GM12874 (cell line): ENCODE measurements around the gene FCRL3.

ENCODE experiments used
- TF ChIP-seq, protein P1 (sequence below): IDR thresholded peaks from 2 replicates; pipeline ENCODE4 v1.5.1; 2011; ENCODE audit warnings: low read depth, mild to moderate bottlenecking, control low read depth, low read length, moderate library complexity; ENCODE audit not compliant: insufficient read depth

Gene FCRL3, protein sequence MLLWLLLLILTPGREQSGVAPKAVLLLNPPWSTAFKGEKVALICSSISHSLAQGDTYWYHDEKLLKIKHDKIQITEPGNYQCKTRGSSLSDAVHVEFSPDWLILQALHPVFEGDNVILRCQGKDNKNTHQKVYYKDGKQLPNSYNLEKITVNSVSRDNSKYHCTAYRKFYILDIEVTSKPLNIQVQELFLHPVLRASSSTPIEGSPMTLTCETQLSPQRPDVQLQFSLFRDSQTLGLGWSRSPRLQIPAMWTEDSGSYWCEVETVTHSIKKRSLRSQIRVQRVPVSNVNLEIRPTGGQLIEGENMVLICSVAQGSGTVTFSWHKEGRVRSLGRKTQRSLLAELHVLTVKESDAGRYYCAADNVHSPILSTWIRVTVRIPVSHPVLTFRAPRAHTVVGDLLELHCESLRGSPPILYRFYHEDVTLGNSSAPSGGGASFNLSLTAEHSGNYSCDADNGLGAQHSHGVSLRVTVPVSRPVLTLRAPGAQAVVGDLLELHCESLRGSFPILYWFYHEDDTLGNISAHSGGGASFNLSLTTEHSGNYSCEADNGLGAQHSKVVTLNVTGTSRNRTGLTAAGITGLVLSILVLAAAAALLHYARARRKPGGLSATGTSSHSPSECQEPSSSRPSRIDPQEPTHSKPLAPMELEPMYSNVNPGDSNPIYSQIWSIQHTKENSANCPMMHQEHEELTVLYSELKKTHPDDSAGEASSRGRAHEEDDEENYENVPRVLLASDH

DNA sequence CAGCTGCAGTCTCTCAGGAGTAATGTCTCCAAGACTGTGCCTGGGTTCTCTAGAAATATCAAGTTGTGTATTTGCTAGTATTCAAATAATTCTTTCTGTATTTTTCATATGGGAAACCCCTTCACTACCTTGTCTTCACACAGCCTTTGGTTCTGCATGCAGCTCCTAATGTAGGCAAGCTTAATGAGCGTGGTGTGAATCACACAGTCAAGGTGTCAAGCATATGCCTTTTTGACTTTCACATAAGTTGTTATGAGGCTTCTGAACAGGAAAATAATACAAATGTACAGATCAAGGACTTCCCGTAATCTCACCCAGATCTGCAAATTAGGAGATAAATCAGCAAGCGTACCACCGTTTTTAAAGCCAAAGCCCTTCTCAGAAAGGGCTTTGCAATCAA, at the start of gene FCRL3:
TSS of gene FCRL3 (minus strand) at position 38 of the 400 bp plus-strand sequence. CDS start 280 bp downstream, outside the sequence.
- TF ChIP-seq, protein P1, sequence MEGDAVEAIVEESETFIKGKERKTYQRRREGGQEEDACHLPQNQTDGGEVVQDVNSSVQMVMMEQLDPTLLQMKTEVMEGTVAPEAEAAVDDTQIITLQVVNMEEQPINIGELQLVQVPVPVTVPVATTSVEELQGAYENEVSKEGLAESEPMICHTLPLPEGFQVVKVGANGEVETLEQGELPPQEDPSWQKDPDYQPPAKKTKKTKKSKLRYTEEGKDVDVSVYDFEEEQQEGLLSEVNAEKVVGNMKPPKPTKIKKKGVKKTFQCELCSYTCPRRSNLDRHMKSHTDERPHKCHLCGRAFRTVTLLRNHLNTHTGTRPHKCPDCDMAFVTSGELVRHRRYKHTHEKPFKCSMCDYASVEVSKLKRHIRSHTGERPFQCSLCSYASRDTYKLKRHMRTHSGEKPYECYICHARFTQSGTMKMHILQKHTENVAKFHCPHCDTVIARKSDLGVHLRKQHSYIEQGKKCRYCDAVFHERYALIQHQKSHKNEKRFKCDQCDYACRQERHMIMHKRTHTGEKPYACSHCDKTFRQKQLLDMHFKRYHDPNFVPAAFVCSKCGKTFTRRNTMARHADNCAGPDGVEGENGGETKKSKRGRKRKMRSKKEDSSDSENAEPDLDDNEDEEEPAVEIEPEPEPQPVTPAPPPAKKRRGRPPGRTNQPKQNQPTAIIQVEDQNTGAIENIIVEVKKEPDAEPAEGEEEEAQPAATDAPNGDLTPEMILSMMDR: no peak

DNA sequence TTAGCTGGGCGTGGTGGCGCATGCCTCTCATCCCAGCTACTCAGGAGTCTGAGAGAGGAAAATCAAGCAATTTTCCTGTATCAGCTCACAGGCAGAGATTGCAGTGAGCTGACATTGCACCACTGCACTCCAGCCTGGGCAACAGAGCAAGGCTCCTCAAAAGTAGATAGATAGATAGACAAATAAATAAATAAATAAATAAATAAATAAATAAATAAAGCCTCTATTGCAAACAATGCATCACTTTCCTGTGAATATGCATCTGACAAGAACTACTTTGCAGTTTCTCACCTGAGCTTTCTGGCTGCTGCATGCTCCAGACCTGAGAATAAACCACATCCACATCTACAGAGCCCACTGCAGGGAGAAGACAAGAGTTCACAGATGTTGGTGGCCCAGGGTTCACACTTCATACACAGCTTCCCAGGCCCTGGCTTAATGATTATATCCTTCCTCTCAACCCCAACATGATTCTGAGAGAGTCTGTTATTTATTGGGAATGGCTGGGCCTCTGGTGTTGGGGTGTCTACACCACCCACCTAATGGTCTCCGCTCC, 47.8 kb upstream of the FCRL3 start:
- TF ChIP-seq, protein P1: no peak

DNA sequence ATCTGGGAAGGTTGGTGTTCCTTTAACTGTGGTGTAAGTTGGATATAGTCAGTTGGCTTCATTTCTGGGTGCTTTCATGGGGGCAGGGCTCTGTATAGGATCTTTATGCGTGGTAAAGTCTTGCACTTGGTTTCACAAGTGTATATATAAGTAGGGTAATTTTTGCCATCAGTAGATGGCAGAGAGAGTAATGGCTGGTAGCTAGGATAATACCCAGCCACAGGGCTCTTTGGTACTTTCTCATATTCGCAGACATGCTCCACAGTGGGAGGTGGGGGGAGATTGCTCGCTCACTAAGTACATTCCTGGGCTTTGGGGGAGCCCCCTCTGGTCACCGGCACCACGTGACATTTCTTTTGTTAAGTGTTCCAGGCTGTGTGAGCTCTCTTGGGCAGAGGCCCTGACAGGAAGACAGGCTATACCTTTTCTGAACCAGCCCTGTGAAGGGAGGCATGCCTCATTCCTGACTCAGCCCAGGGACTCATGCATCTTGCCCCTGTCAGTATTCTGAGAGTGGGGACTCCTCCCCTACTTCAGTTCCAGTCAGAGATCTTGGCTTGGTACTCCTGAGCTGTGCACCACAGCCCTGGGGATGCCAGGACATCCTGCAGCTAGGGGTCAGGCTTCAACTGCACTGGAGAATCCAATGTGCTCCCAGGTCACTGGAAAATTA, 38.8 kb upstream of the FCRL3 start:
- TF ChIP-seq, protein P1: no peak

DNA sequence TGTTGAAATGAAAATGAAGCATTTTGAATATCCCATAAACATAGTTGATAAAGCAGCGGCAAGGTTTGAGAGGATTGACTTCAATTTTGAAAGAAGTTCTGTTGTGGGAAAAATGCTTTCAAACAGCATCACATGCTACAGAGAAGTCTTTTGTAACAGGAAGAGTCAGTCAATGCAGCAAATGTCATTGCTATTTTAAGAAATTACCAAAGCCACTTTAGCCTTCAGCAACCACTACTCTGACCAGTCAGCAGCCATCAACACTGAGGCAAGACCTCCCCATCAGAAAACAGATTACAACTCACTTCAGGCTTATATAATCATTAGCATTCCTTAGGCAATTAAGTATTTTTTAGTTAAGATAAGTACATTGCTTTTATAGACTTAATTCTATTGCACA, 33.8 kb upstream of the FCRL3 start:
- TF ChIP-seq, protein P1: no peak

DNA sequence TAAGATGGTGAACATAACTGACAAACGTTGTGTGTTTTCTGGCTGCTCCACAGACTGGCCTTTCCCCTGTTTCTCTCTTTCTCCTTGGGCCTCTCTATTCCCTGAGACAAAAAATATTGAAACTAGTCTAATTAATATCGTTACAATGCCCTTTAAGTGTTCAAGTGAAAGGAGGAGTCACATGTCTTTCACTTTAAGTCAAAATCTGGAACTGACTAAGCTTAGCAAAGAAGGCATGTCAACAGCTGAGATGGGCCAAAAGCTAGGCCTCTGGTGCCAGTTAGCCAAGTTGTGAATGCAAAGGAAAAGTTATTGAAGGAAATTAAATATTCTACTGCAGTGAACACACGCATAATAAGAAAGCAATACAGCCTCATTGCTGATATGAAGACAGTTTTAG, 32.2 kb upstream of the FCRL3 start:
- TF ChIP-seq, protein P1: no peak

DNA sequence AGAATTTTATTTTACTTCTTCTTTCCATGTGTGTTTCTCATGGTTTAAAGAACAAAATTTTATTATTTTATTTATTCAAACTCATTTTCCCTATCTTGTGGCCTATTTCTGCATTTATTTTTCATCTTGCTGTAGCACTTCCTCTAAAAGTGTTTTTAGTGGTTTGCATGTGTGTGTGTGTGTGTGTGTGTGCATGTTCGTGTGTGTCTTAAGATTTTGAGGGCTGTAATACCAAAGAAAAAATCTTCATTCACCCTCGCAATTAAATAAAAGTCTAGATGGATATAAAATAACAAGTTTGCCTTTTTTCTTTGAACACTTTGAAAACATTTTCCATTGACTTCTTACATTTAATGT, 24.6 kb upstream of the FCRL3 start:
- TF ChIP-seq, protein P1: no peak

DNA sequence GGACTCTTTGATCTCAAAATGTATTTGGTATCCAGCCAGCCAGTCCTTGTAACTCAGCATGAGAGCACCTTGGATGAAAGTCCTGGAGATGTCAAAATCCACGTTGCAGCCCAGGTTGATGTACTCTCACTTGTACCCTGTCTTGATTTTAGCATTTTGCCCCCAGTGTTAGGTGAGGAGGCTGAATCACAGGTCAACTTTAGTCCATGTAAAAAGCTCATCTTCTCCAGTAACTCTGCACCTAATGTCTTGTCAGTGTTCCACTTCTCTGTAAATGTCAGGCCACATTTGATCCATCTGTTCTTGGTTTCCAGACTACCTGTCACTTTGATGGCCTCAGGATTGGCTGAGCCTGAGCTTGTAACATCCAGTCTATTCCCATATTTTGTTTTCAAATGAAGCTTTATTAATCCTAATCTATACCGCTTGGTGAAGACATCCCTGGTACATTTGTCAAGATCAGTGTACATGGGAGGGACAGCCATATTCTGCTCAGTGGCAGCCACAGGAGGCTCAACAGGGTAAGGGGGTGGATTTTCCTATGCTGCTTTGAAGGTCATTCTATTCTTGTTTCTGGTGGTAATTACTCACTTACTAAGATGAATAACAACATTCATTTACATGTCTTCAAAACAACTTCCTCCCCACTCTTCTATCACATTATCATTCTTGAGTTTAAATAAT, 24.1 kb upstream of the FCRL3 start:
- TF ChIP-seq, protein P1: no peak
